Fibroblast of the aortic adventitia (primary cell): Measurements from ENCODE around the gene CSH2. TPM values are rescaled to one million over a fixed set of nuclear protein-coding genes. Genes with fewer than 3 reads are reported as not detected.
"Not testable (repeated sequence)": the region's sequence is repeated elsewhere in the genome, so short reads cannot be mapped to it uniquely, and the experiment has no call there.

Experiments used
- DNase-seq: peaks from one replicate; pipeline ENCODE4 v3.0.0-alpha.2; 2010; ENCODE audit warnings: low read depth
- H3K4me3 ChIP-seq: 2 replicates; pipeline ENCODE4 v1.5.1; 2011; ENCODE audit warnings: low read depth, mild to moderate bottlenecking, control low read depth, low read length, moderate library complexity
- CTCF ChIP-seq: IDR thresholded peaks from 2 replicates; pipeline ENCODE4 v1.5.1; 2011; ENCODE audit warnings: mild to moderate bottlenecking, low read length, control low read depth, inconsistent platforms; ENCODE audit not compliant: insufficient read depth
- total RNA-seq: library from RNA; depleted of rRNA; stranded (reverse); fragments of >200 nt; gene quantifications from 2 replicates; pipeline ENCODE4 v1.2.3, GENCODE V29; 2012; ENCODE audit warnings: low replicate concordance

The CSH2 gene
- total RNA-seq, 1 donor, result not detected

- DNase-seq, result peak; percentile 31
- H3K4me3 ChIP-seq, result not testable (repeated sequence)
- peak; percentile 6 for TF ChIP-seq CTCF
Observed at GRCh38 chr17:63869491-63870291, 3.8 kb downstream of the CSH2 start.

- peak; percentile 28 for TF ChIP-seq CTCF
- DNase-seq, H3K4me3 ChIP-seq: not testable (repeated sequence)
Observed at GRCh38 chr17:63866625-63867024, 6.9 kb downstream of the CSH2 start.

- DNase-seq, result no peak
- no peak for TF ChIP-seq CTCF
- H3K4me3 ChIP-seq, result no peak overlapping the region
Observed at GRCh38 chr17:63859257-63859656, 14.2 kb downstream of the CSH2 start.

GRCh38 chr17:63856425-63856824, 17.1 kb downstream of the CSH2 start:
- not testable (repeated sequence) for H3K4me3 ChIP-seq, DNase-seq

- DNase-seq, result no peak
- TF ChIP-seq CTCF, result no peak
- no peak overlapping the region for H3K4me3 ChIP-seq
Observed at GRCh38 chr17:63855185-63855584, 18.3 kb downstream of the CSH2 start.

- no peak for TF ChIP-seq CTCF
- no peak overlapping the region for H3K4me3 ChIP-seq
- DNase-seq, result no peak
Observed at GRCh38 chr17:63854709-63855108, 18.8 kb downstream of the CSH2 start.

- no peak for DNase-seq
- TF ChIP-seq CTCF, result no peak
- H3K4me3 ChIP-seq, result no peak overlapping the region
Observed at GRCh38 chr17:63853260-63853659, 20.2 kb downstream of the CSH2 start.
